HCT116 (cell line): ENCODE measurements around the gene UBN1.

Source experiments
- ATF3 ChIP-seq: IDR thresholded peaks from 2 replicates; pipeline ENCODE4 v1.6.1; 2012
- CTCF ChIP-seq, 3 experiments: fragments of 200-600 bp in 1 of 3; sonication (generic) in 1 of 3; IDR thresholded peaks in 2 of 3; conservative IDR thresholded peaks in 1 of 3; 2 replicates each; pipeline ENCODE4 v1.5.1; 2012 to 2017; ENCODE audit warnings: low read depth in 2 of 3, low read length in 2 of 3, antibody characterized with exemption in 1 of 3, borderline replicate concordance in 1 of 3, control low read depth in 1 of 3, mild to moderate bottlenecking in 1 of 3, mixed read lengths in 1 of 3, mixed run types in 1 of 3, moderate library complexity in 1 of 3; ENCODE audit not compliant: insufficient read depth in 1 of 3
- ELF1 ChIP-seq: IDR thresholded peaks from 2 replicates; pipeline ENCODE4 v1.6.1; 2012; ENCODE audit warnings: low read depth, borderline replicate concordance
- POLR2AphosphoS5 ChIP-seq: IDR thresholded peaks from 2 replicates; pipeline ENCODE4 v1.6.1; 2011; ENCODE audit warnings: mild to moderate bottlenecking, low read depth, low read length, moderate library complexity
- REST ChIP-seq: IDR thresholded peaks from 2 replicates; pipeline ENCODE4 v1.6.1; 2012; ENCODE audit warnings: low read depth

DNA sequence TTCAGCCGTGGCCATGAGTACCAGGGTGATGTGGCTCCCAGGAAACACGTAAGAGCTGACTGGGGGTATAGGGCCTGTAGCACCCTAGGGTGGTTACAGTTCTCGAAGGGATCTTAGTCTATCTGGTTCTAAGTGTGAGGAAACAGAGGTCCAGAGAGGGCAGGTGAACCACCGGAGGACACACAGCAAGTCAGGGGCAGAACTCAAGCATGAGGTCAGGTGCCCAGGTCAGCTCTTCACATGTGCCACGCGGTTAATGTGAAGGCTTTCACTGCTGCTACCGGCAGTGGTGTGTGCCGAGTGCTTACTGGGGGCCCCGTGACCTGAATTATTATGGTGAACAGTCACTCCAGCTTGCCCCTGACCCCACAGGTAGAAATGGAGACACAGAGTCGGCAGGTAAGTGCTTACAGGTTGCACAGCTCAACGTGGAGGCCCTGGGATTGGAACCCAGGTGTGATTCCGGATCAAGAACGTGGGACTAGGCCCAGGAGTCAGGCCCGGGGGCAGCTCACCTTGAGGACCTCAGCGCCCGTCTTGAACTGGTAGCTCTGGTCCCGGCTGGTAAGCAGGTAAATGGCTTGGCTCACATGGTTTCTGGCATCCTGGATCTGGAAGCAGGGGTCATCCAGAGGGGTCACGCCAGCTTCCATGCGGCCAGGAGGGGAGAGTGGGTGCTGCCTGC, 48.0 kb upstream of the UBN1 start:
- TF ChIP-seq CTCF (IDR thresholded peaks at IDR 0.05 in 2 of 3, conservative IDR thresholded peaks at IDR 0.05 in 1 of 3; ENCODE audit: borderline replicate concordance in 1 of 3, insufficient read depth in 1 of 3, low read depth in 2 of 3, low read length in 2 of 3), result no peak
- no peak for TF ChIP-seq POLR2AphosphoS5
- no peak for TF ChIP-seq ELF1
- TF ChIP-seq ATF3, result no peak
- no peak for TF ChIP-seq REST
